Measurements from ENCODE around the gene PHF10.

DNA sequence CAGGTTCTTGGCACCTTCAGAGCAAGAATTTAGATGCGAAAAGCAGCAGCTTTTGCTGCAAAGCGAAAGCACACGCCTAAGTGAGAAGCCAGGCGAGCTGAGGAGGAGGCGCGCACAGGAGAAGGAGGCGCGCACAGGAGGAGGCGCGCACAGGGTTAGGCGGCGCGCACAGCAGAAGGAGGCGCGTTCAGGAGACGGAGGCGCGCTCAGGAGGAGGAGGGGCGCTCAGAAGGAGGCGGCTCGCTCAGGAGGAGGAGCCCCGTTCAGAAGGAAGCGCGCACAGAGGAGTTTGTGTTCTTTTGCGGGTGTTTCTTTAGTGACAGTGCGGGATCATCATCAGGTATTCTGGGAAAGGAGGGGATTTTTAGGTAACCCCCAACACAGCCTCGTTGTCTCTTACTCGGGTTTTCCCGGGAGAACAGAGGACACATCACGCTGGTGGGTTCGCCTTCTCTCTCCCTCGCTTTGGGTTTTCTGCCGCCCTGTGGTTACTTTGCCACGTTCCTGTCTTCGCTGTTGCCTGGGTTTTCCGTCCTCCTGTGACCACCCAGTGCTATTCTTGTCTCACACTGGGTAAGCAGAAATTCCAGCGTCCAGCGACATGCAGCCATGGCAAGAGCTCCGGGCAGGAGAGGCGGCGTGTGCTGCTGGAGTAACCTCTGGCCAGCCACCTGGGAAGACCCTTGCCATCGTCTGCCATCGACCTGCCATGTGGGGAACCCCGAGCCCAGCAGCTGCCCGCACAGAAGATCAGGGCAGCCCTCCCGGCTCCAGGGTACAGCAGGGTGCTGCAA, 69.5 kb downstream of the PHF10 start:
- TF ChIP-seq EZH2 (IDR thresholded peaks at IDR 0.05) (no peak), POLR2AphosphoS5 (IDR thresholded peaks at IDR 0.05; ENCODE audit: borderline replicate concordance, low read depth, low read length) (no peak)

Data from SK-N-MC (cell line).